ENCODE measurements around the gene LGALS9B. TPM values are rescaled to one million over a fixed set of nuclear protein-coding genes. Genes with fewer than 3 reads are reported as not detected.
"Not testable (repeated sequence)": the region's sequence is repeated elsewhere in the genome, so short reads cannot be mapped to it uniquely, and the experiment has no call there.

The LGALS9B gene
- total RNA-seq, 1 donor from 2014 or later: 4.7 TPM

GRCh38 chr17:20416381-20416911 is 50.9 kb downstream of the LGALS9B start:
- DNase-seq: not testable (repeated sequence)

- DNase-seq: not testable (repeated sequence)
Observed at GRCh38 chr17:20415479-20415878, 51.9 kb downstream of the LGALS9B start.

- DNase-seq: not testable (repeated sequence)
Observed at GRCh38 chr17:20401306-20402022, 65.9 kb downstream of the LGALS9B start.

- DNase-seq: not testable (repeated sequence)
Observed at GRCh38 chr17:20400559-20401305, 66.6 kb downstream of the LGALS9B start.

Small RNAs within 50 kb of the gene (small RNA-seq; reads per million reads assigned to genes)
- not detected for gene YWHAEP3 (ENCODE audit: low replicate concordance)

Other genes starting within 250 kb of the LGALS9B start
- not detected for gene CDRT15L2, start 112.2 kb upstream of the LGALS9B start, total RNA-seq

All from tongue (tissue), 3 donors.